Measurements from ENCODE around the gene C19orf85.
A peak's percentile ranks its signal among the peaks of the same experiment; 100 is the strongest.

The C19orf85 gene

GRCh38 chr19:55477905-55478304 lies 13.4 kb upstream of the C19orf85 start:
- no peak for DNase-seq (ENCODE audit: low read depth in 3 of 3)

- peak; percentile 95 to 99 (median 97) for DNase-seq (ENCODE audit: low read depth in 3 of 3)
These were observed 11.7 kb upstream of the C19orf85 start, which contains the start of gene ZNF628 for GRCh38 chr19:55476100-55476775. TSS of gene ZNF628 (plus strand) at chr19:55476617. CDS start at chr19:55479911, 3,294 bp downstream.

- no peak for DNase-seq (ENCODE audit: low read depth in 3 of 3)
These were observed 10.0 kb upstream of the C19orf85 start for GRCh38 chr19:55474269-55475265.

GRCh38 chr19:55473225-55474012 lies 8.9 kb upstream of the C19orf85 start:
- no peak for DNase-seq (ENCODE audit: low read depth in 3 of 3)

- DNase-seq (ENCODE audit: low read depth in 3 of 3) = no peak
These were observed 7.9 kb upstream of the C19orf85 start for GRCh38 chr19:55472463-55472862.

- no peak for DNase-seq (ENCODE audit: low read depth in 3 of 3)
These were observed 6.7 kb upstream of the C19orf85 start for GRCh38 chr19:55471266-55471665.

GRCh38 chr19:55468054-55468393 lies 3.5 kb upstream of the C19orf85 start:
- no peak for DNase-seq (ENCODE audit: low read depth in 3 of 3)

GRCh38 chr19:55467236-55468053 lies 2.9 kb upstream of the C19orf85 start:
- DNase-seq (ENCODE audit: low read depth in 3 of 3) = peak; percentile 34 to 61 (median 57)

- no peak for DNase-seq (ENCODE audit: low read depth in 3 of 3)
These were observed 1.7 kb upstream of the C19orf85 start for GRCh38 chr19:55466241-55466614.

GRCh38 chr19:55465460-55466240 lies 1.1 kb upstream of the C19orf85 start:
- no peak for DNase-seq (ENCODE audit: low read depth in 3 of 3)

GRCh38 chr19:55464039-55464661 lies 401 bp downstream of the C19orf85 start:
- no peak for DNase-seq (ENCODE audit: low read depth in 3 of 3)

- no peak for DNase-seq (ENCODE audit: low read depth in 3 of 3)
These were observed 944 bp downstream of the C19orf85 start for GRCh38 chr19:55463583-55464031.

- DNase-seq (ENCODE audit: low read depth in 3 of 3) = no peak
These were observed 1.8 kb downstream of the C19orf85 start for GRCh38 chr19:55462722-55463121.

GRCh38 chr19:55461974-55462626 lies 2.5 kb downstream of the C19orf85 start:
- no peak for DNase-seq (ENCODE audit: low read depth in 3 of 3)

GRCh38 chr19:55461259-55461973 lies 3.1 kb downstream of the C19orf85 start, which contains the start of gene ISOC2:
TSS of gene ISOC2 (minus strand) at chr19:55461642. CDS start at chr19:55456486, 5,156 bp downstream.
- peak; percentile 100 for DNase-seq (ENCODE audit: low read depth in 3 of 3)

GRCh38 chr19:55460670-55461258 lies 3.8 kb downstream of the C19orf85 start:
- DNase-seq (ENCODE audit: low read depth in 3 of 3) = peak in 1 of 3 donors; percentile 52

GRCh38 chr19:55459950-55460657 lies 4.4 kb downstream of the C19orf85 start:
- no peak for DNase-seq (ENCODE audit: low read depth in 3 of 3)

All from stimulated activated CD4-positive, alpha-beta T cell treated with anti-CD3 and anti-CD28 coated beads, TNF-alpha, amount 100 ng/mL, for 48 hours (primary cell).